HG03354 (cell line): ENCODE results near the gene GPRIN2.
"Not testable (repeated sequence)": the region's sequence is repeated elsewhere in the genome, so short reads cannot be mapped to it uniquely, and the experiment has no call there.

Experiments used
- ATAC-seq: cut with Tn5 transposase; IDR thresholded peaks from one replicate; pipeline ENCODE4 v1.9.1; 2021; ENCODE audit warnings: mild to moderate bottlenecking; ENCODE audit not compliant: unreplicated experiment, poor library complexity, severe bottlenecking

GPRIN2 gene

DNA sequence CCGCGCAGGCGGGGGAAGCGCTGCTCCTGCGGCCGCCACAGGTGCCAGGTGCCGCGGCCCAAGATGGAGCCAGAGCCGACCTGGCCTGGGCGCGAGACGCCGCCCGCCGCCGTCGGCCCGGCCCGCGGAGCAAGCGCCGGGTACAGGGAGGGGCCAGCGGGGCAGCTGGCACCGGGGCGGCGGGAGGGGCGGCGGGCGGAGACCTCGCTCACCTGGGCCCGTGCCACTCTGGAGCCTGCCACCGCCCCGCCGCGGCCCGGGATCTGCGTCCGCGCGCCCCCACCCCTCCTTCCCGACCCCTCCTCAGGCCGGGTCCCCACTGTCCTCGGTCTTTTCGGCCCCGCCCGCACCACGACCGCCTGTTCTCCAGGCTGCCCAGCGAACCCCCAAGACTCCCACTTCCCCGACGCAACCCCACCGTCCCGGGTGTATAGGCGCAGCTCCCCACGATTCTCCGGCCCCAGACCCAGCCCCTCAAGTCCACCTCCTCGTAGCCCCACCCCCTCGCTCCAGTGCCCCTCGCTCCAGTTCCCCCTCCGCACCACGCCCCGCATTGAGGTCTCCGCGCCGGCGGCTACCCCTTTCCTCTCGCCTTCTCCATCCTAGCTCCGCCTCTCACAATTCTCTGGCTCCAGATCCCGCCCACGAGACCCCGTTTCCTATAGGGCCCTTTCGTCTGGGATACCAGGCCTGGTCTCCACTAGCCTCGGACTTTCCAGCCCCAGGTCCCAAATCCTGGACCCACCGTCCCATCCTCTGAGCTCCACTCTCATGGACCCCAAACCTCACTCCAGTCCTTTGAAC lies at the start of gene GPRIN2:
GPRIN2 (minus strand) TSS at position 144 of the 804 bp plus-strand sequence. CDS start 5,922 bp downstream, outside the sequence.
- no peak for ATAC-seq

DNA sequence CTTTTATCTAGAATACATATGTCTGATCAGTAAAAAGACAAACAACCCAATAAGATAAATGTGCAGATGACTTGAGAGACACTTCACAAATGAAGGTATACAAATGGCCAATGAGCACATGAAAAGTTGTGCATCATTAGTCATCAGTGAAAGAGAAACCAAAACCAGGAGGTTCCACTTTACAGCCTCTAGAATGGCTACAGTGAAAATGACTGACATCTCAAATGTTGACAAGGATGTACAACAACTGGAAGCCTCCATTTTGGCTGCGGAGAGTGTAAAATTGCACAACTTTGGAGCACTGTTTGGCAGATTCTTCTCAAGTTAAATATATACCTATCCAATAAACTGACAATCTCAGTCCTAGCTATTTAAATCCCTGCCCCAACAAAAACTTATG lies 44.1 kb upstream of the GPRIN2 start:
- ATAC-seq = peak; percentile 71

DNA sequence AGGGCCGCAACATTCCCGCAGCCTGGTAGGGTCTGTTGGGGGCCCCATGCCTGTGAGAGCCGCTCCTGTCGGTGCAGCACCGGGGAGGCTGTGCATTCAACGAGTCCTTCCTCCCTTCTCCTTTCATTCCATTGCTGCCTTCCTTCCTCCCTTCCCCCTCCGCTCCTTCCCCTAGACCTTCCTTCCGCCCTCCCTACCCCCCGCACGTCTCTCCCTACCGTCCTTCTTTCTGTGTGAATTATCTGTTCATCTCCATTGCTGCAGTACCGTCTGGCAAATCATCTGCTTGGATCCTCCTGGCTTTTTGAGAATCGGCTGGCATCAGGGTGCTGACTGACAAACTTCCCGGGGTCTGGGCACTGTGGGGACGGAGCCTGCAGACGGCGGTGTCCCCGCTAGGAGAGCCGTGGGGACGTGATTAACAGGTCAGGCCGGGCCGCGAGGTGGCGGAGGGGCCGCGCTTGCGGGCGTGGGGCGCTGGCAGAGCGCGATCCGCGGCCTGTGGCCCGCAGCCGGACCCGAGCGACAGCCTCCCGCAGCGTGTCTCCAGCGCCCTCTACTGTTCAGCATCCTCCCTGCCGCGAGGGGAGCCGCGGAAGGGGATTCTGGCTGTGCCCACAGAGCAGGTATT lies 41.3 kb upstream of the GPRIN2 start:
- ATAC-seq = peak; percentile 90

DNA sequence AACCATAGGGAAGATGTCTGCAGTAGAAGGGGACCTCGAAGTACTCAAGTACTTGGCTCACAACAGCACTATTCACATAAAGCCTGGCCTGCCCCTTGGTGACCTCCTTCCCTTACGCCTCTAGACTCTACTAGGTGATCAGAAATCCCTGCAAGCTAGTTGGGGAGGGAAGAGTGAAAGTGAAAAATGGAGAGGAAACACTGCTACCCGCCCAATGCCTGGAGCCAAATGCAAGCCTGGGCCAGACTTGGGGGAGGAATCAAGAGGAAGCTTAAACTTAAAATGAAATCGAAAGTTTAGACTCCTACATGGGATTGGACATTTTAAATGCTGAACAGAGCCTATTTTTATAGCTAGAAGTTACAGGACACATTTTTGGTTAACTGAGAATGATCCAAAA lies 40.1 kb upstream of the GPRIN2 start:
- not testable (repeated sequence) for ATAC-seq

DNA sequence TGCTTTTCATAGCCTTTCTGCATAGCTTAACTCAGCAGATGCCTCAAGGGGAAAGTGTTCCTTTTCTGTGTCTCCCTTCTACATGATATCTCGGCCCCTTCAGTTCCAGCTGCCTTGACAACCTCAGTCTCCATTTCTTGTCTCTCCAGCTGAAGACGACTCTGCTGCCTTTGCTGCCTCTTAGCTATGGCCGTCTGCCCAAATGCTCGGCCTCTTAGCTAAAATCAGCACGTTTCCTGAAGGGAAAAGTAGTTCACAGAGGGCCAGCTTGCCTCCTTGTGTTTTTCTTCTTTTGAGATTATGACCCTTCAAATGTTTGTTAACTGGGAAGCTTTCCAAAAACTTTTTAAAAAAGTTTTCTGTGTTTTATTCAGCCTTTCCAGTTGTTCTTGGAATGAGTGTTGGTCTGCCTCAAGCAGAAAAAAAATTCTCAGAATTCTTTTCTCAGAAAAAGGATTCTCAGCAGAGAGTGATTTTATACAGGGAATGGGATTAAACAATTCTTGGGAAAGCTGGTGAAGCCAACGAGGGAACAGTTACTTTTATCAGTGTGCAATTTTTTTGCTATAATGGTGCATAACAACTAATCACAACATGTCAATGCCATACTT lies 38.1 kb upstream of the GPRIN2 start:
- not testable (repeated sequence) for ATAC-seq

DNA sequence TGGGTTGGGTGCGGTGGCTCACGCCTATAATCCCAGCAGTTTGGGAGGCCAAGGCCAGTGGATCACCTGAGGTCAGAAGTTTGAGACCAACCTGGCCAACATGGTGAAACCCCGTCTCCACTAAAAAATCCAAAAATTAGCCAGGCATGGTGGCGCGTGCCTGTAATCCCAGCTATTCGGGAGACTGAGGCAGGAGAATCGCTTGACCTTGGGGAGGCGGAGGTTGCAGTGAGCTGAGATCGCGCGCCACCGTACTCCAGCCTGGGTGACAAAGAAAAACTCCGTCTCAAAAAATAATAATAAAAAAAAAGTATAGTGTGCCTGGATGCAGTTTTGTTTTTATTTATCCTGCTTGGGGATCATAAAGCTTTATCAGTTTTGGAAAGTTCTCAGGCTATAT lies 36.8 kb upstream of the GPRIN2 start:
- not testable (repeated sequence) for ATAC-seq

DNA sequence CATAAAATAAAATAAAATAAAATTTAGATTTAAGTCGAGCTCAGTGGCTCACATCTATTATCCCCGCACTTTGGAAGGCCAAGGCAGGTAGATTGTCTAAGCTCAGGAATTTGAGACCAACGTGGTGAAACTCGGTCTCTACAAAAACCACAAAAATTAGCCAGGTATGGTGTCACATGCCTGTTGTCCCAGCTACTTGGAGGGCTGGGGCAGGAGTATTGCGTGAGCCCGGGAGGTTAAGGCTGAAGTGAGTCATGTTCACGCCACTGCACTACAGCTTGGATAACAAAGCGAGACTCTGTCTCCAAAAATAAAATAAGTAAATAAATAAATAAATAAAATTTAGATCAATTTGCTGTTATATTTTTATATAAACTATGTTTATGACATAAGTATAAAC lies 34.6 kb upstream of the GPRIN2 start:
- not testable (repeated sequence) for ATAC-seq

DNA sequence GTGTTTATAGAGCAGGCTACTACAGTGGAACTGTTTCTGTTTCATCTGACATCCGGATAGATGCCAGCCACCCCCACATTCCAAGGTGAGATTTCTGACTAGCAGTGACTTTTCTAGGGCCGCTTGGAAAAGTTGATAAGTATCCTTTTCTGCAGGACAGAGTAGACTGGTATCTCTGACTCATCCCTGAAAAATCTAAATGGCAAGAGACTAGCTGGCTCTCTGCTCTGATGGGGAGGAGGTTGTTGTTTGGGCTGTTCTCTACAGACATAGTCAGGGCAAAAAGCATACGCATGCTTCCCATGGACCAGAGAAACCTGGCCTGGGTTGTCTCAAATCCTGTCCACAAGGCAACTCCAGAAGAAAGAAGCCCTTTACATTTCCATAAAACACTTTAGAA lies 33.1 kb upstream of the GPRIN2 start:
- ATAC-seq = not testable (repeated sequence)

DNA sequence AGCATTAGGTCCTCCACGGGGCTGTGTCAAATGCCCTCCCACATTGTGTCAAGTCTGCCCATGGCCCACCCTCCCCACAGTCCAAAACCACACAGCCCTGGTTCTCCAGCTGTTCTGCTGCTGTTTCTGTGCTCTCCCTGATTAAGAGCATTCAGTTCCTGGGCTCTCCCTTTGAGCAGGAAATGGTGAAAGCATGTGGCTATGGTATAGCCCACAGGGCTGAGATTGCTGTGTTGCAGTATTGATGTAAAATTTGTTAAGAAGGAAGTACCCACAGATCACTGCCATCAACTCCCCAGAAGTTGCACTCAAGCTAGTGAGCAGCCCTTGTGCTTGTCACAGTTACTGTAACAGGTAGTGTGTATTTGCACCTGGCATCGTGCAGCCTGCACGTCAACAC lies 31.8 kb upstream of the GPRIN2 start:
- ATAC-seq = not testable (repeated sequence)

DNA sequence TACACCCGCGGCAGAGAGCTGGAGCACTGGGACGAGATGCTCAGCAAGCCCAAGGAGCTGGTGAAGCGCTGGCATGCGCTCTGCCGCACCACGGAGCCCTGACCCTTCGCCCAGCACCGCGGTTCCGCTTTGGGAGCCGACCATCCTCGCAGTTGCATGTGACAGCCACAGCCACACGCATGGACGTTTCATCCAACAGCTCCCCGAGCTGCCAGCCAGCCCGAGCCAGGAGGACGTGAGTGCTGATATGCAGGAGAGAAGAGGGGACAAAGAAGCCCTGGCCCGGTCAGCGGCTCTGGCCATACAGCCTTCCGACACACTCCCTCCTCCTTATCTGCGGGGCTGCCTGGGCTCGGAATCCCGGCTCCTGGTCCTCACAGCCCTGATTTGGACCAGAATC lies 31.1 kb upstream of the GPRIN2 start:
- not testable (repeated sequence) for ATAC-seq

DNA sequence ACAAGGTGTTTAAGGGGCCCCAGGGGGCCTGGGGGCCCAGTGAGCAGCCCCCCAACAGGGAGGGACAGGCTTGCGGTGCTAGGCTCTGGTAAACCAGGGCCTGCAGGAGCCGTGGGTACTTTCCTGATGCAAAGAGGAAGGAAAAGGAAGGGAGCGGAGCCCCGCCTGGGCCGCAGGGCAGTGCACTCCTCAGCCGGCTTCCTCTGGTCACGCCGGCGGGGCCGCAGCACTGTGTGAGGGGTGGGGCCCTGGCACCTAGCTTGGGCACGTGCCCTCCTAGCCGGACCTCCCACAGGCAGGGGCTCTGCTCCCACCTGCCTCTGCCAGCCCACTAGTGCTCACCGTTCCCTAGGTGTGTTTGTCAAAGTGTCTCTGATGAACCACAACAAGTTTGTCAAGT lies 28.8 kb upstream of the GPRIN2 start:
- not testable (repeated sequence) for ATAC-seq

DNA sequence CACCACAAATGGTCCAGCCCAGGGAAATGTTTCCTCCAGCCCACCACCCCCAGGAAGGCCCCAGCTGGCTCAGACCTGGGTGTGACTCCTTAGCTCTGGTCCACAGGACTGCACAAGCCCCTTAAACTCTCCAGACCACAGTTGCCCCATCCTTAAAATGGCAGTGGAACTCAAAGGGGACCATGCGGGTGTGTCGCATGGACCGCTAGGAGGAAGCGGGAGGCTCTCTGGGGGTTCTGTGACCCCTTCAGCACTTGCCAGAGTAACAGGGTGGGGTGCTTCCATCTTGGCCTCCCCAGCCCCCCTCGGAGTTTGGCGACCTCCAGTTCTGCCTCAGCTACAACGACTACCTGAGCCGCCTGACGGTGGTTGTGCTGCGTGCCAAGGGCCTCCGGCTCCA lies 27.7 kb upstream of the GPRIN2 start:
- not testable (repeated sequence) for ATAC-seq

DNA sequence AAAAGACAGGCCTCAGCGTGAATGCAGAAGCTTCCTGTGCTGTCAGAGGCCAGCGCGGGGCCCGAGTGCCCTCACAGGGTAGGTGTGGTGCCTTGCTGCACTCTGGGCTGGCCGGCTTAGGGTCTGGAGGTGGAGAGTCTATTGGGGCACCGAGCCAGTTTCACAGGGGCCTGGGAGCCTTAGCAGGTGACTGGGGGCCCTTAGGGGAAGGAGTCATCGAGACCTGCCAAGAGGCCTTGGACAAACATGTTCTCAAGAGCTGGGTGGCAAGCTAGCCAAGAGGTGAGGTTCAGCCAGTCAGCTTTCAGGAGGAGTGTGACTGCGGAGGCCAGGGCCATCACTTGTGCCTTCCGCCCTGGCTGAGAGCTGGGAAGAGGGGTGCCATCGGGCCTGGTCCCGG lies 26.1 kb upstream of the GPRIN2 start:
- ATAC-seq = not testable (repeated sequence)

DNA sequence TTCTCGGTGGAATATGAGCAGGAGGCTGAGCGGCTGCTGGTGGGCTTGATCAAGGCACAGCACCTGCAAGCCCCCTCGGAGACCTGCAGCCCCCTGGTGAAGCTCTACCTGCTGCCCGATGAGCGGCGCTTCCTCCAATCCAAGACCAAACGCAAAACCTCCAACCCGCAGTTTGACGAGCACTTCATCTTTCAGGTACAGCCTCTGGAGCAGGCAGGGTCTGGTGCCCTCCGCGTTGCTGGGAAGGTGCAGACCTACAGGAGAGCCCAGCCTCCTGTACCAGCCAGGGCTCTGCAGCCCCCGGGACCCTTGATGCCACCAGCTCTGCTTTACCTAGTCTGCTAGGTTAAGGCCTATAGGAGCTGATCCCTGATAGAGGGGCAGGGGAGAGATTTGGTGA lies 25.5 kb upstream of the GPRIN2 start:
- ATAC-seq = not testable (repeated sequence)

DNA sequence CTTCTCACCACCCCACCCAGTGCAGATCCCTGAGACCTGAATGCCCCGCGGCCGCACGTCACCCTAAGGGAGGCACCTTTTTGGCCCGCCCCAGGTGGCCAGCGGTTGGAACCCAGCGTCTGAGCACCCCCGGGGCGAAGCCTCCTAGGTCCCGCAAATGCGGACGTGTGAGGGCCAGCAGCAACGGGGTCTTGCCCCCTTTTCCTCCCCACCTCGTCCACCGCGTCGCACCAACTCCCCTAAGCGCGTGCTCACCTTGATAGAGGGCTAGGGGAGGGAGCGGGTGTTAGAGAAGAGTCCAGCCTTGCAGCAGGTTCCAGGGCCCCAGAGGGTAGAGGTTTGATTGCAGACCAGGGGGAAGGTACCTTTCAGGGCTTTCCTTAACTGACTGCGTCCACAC lies 22.9 kb upstream of the GPRIN2 start:
- ATAC-seq = not testable (repeated sequence)

DNA sequence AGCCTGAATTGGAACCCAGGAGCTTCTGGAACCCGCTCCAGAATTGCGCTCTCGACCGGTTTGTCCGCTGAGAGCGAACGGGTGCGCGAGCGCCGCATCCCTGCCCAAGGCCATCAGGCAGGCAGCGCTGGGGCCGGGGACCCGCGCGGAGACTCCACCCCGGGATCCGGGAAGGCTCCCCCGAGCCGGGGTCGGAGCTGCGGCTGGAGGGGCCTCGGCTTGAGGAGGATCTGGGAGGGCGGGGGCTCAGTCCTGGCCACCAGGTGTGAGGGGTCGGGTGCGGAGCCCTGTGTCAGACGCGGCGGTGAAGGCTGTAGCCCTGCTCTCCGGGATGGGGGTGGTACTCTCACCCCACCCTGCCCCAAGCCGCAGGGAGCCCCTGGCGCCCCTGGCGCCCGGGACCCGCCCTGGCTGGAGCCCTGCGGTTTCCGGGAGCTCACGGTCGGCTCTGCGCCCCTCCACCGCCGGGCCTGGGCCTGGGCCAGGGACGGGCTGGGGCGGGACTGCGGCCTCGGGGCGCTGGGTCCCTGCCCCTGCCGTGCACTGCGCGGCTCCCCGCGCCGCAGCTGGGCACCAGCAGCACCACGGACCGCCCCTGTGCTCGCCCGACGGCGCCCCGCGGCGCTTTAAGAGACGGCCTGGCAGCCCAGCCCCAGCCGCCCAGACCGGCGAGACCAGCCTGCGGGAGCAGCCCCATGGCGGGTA lies 22.2 kb upstream of the GPRIN2 start, which contains the start of gene SYT15:
SYT15 (plus strand) TSS at position 655 of the 705 bp plus-strand sequence; CDS start at position 696, 41 bp downstream.
- not testable (repeated sequence) for ATAC-seq

DNA sequence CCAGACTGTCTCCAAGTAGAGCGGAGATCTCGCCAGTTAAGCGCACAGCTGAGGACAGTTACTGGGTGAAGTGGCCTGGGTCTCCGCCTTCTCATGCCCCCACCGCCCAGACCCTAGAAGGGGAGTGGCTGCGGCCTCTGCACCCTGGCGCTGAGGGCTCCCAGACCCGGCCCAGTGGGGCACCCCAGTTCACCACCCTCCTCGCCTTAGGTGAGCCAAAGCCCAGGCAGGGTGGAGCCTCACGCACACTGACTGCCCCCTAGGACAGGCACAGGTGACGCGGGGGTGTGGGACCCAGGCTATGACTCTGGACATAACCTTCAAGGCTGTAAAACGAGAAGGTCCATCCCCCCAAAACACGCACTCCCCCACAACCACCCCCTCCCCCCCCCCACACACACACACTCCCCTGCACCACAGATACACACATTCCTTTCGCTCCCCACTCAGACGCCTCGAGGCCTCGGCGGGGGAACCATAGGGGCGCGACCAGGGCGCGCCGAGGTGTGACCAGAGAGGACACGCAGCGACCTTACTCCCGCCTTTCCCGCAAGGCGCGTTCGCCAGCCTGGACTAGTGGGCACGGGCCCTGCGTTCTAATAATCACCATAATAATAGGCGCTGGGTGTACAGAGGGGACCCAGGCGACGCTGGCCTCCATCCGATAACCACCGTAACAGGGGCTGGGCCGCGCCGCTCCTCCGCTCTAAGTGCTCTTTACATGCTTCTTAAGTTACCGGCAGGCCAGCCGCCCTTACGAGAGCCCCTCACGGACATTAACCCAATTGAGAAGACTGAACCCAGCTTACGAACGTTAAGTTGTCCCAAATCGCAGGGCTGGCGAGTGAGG lies 21.4 kb upstream of the GPRIN2 start:
- not testable (repeated sequence) for ATAC-seq

DNA sequence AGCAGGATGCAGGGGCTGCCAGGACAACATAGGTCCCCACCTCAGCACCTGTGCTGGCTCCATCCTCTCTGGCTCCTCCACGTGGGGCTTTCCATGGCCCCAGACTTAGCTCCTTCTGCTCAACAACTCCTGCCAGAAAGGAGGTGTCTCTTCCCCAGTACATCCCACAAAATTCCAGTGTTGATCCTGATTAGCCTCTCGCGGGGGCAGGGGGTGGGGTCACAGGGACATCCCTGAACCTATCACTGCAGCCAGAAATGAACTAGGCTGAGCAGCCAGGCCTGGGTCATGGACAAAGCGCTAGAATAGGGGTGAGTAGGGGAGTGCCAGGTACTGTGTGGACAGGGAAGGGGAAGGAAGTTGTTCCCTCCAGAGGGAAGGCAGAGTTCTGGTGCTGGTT lies 17.4 kb upstream of the GPRIN2 start:
- not testable (repeated sequence) for ATAC-seq

DNA sequence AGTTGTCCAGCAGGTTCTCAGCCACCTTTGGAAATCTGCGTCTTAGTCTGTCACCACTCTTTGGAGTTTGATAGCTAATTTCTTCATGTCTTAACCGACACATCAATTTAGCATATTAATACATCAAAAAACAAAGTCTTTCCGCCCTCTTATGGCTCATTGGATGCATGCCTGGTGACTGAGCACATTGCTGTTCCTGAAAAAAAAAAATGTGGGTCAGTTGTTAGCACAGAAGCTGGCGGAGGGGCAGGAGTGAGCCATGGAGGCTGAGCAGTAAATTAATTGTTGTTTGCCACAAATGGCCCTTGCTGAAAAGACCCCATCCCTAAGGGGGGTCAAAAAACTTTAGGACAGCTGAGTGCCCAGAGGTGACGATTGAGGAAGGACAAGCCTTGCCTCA lies 16.9 kb upstream of the GPRIN2 start:
- not testable (repeated sequence) for ATAC-seq
